ENCODE data around the gene PCNX2.

Gene PCNX2

GRCh38 chr1:233037843-233038242 is 257.7 kb downstream of the PCNX2 start:
- H3K27ac ChIP-seq (ENCODE audit: low read depth, low read length), result no peak overlapping the region
- H3K9me2 ChIP-seq (replicated peaks; ENCODE audit: insufficient read depth, low read length), result no peaks in the 10 kb centered on the region
- H2AFZ ChIP-seq (ENCODE audit: low read depth, low read length, severe bottlenecking), result no peak overlapping the region

DNA sequence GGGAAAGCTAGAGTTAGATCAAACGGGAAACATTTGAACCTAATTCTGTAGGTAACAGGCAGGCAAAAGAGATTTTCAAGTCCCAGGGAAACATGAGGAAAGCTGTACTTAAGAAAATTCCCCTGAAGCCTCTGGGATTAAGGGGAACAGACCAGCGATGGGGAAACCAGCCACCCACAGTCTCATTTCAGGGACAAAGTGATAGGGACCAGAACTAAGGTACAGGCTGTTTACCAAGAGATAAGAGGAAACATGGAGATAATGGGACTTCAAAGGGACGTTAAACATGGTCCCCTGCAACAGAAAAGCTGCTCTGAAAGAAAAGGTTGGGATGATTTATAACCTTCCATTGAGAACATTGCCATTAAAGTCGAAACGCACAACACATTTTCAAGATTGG is 260.7 kb downstream of the PCNX2 start:
- Histone ChIP-seq H3K27me3 (ENCODE audit: low read length) (no peaks in the 10 kb centered on the region), H3K9me3 (ENCODE audit: insufficient read depth, low read length) (no peaks in the 10 kb centered on the region), H3K4me2 (ENCODE audit: low read depth, low read length, poor library complexity, severe bottlenecking) (no peak overlapping the region), H3K9me2 (replicated peaks; ENCODE audit: insufficient read depth, low read length) (no peaks in the 10 kb centered on the region), H3K4me3 (ENCODE audit: insufficient read depth, low read length, poor library complexity, severe bottlenecking) (no peak overlapping the region), H3F3A (ENCODE audit: insufficient read depth) (no peaks in the 10 kb centered on the region), H3K27ac (ENCODE audit: low read depth, low read length) (no peak overlapping the region), H4K20me1 (ENCODE audit: low read depth, low read length) (no peaks in the 10 kb centered on the region), H3K9ac (ENCODE audit: low read length) (no peak overlapping the region), H3K79me2 (ENCODE audit: insufficient read depth, low read length) (no peaks in the 10 kb centered on the region), H3K36me3 (ENCODE audit: low read length) (no peaks in the 10 kb centered on the region), H2AFZ (ENCODE audit: low read depth, low read length, severe bottlenecking) (no peak overlapping the region)
- TF ChIP-seq CTCF (IDR thresholded peaks at IDR 0.05; ENCODE audit: insufficient read depth, low read length, poor library complexity, severe bottlenecking), result no peak
- no peak for TF ChIP-seq EZH2phosphoT487 (conservative IDR thresholded peaks at IDR 0.05; ENCODE audit: low read length)

More at GRCh38 chr1:233037843-233038242, 257.7 kb downstream of the PCNX2 start:
- Histone ChIP-seq H3K4me2 (ENCODE audit: low read depth, low read length, poor library complexity, severe bottlenecking) (no peak overlapping the region), H3K9me3 (ENCODE audit: insufficient read depth, low read length) (no peaks in the 10 kb centered on the region), H3F3A (ENCODE audit: insufficient read depth) (no peaks in the 10 kb centered on the region), H3K27me3 (ENCODE audit: low read length) (no peaks in the 10 kb centered on the region), H3K4me3 (ENCODE audit: insufficient read depth, low read length, poor library complexity, severe bottlenecking) (no peak overlapping the region), H4K20me1 (ENCODE audit: low read depth, low read length) (no peaks in the 10 kb centered on the region), H3K9ac (ENCODE audit: low read length) (no peak overlapping the region), H3K79me2 (ENCODE audit: insufficient read depth, low read length) (no peaks in the 10 kb centered on the region), H3K36me3 (ENCODE audit: low read length) (no peaks in the 10 kb centered on the region)
- TF ChIP-seq CTCF (IDR thresholded peaks at IDR 0.05; ENCODE audit: insufficient read depth, low read length, poor library complexity, severe bottlenecking) (no peak), EZH2phosphoT487 (conservative IDR thresholded peaks at IDR 0.05; ENCODE audit: low read length) (no peak)

GRCh38 chr1:233033361-233033760 is 262.2 kb downstream of the PCNX2 start:
- Histone ChIP-seq H3K9me3 (ENCODE audit: insufficient read depth, low read length) (no peaks in the 10 kb centered on the region), H4K20me1 (ENCODE audit: low read depth, low read length) (no peaks in the 10 kb centered on the region), H3K27me3 (ENCODE audit: low read length) (no peaks in the 10 kb centered on the region), H3K9me2 (replicated peaks; ENCODE audit: insufficient read depth, low read length) (no peaks in the 10 kb centered on the region), H3K9ac (ENCODE audit: low read length) (no peak overlapping the region), H2AFZ (ENCODE audit: low read depth, low read length, severe bottlenecking) (no peak overlapping the region), H3K79me2 (ENCODE audit: insufficient read depth, low read length) (no peaks in the 10 kb centered on the region), H3K36me3 (ENCODE audit: low read length) (no peaks in the 10 kb centered on the region), H3K4me2 (ENCODE audit: low read depth, low read length, poor library complexity, severe bottlenecking) (no peak overlapping the region), H3F3A (ENCODE audit: insufficient read depth) (no peaks in the 10 kb centered on the region), H3K4me3 (ENCODE audit: insufficient read depth, low read length, poor library complexity, severe bottlenecking) (no peak overlapping the region), H3K27ac (ENCODE audit: low read depth, low read length) (no peak overlapping the region)
- TF ChIP-seq EZH2phosphoT487 (conservative IDR thresholded peaks at IDR 0.05; ENCODE audit: low read length), result no peak
- TF ChIP-seq CTCF (IDR thresholded peaks at IDR 0.05; ENCODE audit: insufficient read depth, low read length, poor library complexity, severe bottlenecking), result no peak
